ENCODE data around the gene FAF2.

The FAF2 gene

DNA sequence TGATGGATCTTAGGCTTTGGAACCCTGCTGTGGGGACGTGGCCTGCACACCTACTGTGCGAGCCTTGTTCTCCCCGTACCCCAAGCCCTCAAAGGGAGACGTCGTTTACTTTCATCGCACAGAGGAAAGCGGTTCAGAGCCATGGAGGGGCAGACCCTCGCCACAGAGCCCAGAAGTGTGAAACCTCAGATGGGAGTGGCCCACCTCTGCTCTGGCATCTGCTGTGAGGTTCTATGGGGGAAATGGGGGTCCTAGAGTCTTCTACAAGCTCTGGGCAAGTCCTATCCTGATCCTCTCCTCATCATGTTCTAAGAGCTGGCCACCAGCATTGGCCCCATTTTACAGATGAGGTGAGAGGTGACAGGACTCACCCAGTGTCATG lies 92.8 kb downstream of the FAF2 start:
- TF ChIP-seq, protein P1, sequence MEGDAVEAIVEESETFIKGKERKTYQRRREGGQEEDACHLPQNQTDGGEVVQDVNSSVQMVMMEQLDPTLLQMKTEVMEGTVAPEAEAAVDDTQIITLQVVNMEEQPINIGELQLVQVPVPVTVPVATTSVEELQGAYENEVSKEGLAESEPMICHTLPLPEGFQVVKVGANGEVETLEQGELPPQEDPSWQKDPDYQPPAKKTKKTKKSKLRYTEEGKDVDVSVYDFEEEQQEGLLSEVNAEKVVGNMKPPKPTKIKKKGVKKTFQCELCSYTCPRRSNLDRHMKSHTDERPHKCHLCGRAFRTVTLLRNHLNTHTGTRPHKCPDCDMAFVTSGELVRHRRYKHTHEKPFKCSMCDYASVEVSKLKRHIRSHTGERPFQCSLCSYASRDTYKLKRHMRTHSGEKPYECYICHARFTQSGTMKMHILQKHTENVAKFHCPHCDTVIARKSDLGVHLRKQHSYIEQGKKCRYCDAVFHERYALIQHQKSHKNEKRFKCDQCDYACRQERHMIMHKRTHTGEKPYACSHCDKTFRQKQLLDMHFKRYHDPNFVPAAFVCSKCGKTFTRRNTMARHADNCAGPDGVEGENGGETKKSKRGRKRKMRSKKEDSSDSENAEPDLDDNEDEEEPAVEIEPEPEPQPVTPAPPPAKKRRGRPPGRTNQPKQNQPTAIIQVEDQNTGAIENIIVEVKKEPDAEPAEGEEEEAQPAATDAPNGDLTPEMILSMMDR (IDR thresholded peaks at IDR 0.05; ENCODE audit: low read depth, low read length): no peak
- no peak overlapping the region for H3K4me3 ChIP-seq (ENCODE audit: low read depth, low read length)

DNA sequence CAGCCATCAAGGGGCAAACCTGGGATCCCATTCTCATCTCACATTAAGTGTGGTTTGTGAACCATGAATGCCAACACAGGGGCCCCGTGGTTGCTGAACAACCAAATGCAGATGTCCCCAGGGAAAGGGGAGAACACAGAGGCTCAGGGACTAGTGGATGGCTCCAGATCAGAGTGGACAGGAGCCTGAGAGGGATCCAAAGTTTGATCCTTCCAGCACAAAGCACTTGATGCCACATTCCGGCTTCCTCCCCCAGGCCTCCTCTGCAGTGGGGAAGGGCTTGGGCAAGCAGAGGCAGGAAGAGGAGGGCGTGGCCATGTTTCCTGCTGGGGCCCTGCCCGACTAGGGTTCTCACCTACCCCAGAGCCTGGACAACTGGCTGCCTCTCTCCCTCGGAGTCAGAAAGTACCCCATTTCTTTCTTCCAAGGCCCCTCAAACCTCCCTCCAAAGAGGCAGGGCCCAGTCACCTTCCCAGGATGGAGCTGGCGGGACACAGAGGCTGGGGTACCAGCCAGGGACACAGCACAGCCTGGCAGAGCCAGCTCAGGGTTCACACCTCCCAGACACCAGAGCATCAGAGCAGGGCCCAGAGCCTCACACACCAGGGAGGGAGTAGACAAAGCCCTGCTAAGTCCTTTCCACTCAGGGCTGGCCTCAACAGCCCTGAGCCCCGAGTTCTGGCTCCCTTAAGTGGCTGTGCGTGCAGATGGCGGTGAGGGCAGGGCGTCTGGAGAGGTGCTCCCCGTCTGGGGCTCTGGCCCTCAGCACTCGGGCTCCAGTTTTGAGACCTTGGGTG lies 93.4 kb downstream of the FAF2 start:
- H3K4me3 ChIP-seq (ENCODE audit: low read depth, low read length): no peak overlapping the region

DNA sequence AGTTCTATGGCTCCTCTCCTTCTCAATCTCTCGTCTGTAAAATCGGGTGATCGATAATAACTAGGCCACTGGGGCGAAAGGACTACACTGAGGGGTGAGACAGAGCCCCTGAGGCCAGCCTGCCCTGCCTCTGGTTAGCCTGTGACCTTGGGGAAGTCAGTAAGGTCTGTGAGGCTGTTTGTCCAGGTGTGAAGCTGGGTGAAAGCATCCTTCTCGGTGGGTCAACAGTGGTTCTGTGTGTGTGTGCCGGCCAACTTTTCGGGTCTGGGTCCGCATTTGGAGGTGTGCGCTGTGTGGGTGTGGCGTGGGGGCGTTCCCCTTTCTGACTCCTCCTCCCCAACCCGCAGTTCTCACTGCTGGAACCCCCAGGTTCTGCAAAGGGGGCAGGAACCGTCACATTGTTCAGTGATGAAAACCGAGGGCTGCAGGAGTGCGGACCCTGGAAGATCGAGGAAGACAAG lies 94.0 kb downstream of the FAF2 start:
- TF ChIP-seq, protein P1 (IDR thresholded peaks at IDR 0.05; ENCODE audit: low read depth, low read length): no peak
- H3K4me3 ChIP-seq (ENCODE audit: low read depth, low read length): peak overlapping the region; percentile 63; the same call in 1 of the 2 replicates

More for the DNA sequence above, 93.4 kb downstream of the FAF2 start:
- TF ChIP-seq, protein P1 (IDR thresholded peaks at IDR 0.05; ENCODE audit: low read depth, low read length): no peak

DNA sequence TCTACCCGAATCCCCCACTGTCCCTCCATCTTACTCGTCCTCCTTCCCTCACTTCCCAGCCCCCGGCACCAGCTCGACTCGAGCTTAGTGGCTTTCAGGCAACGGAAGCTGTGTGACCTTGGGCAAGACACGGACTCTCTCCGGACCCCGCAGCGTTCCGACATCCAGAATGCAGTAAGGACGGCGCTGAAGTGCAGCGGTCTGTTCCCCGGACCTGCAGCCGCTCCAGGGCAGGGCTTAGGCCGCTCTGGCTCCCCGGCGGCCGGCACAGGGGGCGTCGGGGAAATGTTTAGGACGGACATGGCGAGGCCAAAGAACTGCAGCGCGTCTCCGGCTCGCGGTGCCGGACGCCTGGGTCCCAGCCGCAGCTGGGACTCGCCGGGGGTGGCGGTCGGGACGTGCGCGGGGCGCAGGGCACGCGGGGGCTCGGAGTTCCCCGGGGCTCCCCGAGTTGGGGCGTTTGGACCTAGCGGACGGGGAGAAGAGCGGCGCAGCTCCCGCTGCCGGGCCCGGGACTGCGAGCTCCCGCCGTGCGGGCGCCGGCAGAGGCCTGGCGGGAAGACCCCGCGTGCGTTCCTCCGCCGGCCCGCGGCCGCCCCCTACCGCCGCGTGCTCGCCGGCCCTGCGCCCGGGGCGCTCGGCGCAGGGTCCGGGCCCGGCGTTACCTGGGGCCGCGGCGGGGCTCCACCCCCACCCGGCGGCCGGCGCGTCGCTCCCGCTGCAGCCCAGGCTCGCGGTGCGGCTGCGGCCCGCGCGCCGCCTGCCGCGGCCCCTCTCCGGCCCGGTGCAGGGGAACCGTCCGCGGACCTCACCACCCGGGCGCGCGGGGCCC lies 94.6 kb downstream of the FAF2 start:
- peak overlapping the region; percentile 63 for H3K4me3 ChIP-seq (ENCODE audit: low read depth, low read length)
- TF ChIP-seq, protein P1 (IDR thresholded peaks at IDR 0.05; ENCODE audit: low read depth, low read length): no peak

DNA sequence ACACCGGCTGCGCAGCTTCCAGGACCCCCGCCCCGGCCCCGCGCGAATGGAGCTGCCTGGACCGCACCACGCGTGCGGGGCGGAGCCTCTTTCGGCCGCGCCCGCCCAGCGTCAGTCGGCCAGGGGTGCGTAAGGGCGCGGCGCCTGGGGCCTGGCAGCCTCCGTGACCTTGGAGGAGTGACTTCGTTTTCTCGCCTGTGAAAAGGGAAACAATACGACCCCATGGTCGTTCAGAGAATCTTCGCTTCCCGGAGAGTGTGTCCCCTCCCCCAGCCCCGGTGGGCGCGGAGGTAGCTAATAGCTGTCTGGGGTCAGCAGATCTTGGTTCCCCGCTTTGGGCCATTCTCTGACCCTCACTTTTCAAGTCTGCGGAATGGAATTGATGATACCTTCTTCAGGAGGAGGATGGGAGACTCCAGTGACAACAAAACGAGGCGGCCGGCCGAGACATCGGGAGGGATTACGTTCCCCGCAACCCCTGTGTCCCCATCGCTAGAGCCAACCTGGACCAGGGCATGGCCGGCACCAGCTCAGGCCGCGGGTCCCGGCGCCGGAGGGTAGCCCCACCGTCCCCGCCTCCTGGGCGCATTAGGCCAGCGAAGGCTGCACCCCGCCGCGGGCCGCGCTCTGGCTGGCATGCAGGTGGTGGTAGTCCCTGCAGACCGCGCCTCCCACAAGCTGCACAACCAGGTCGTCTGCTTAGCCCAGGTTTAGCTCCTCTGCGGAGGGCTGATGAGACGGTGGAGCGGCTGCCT lies 95.4 kb downstream of the FAF2 start:
- TF ChIP-seq, protein P1 (IDR thresholded peaks at IDR 0.05; ENCODE audit: low read depth, low read length): no peak
- peak overlapping the region; percentile 57 for H3K4me3 ChIP-seq (ENCODE audit: low read depth, low read length)

DNA sequence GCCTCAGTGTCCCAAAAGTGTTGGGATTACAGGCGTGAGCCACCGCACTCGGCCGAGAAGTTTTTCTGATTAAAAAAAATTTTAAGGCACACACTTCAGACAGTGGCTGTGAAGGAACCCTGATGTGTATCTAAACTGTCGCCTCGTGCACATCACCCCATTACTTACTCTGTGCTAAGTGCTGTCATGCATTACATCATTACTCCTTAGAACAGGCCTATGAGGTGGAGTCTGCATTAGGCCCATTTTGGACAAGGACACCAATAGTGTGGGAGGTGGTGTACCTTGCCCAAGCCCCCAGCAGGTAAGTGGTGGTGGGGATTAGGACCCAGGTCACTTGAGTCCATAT lies 97.2 kb downstream of the FAF2 start:
- TF ChIP-seq, protein P1 (IDR thresholded peaks at IDR 0.05; ENCODE audit: low read depth, low read length): no peak
- no peak overlapping the region for H3K4me3 ChIP-seq (ENCODE audit: low read depth, low read length)
